HepG2 (cell line): ENCODE results near the gene CCDC121. TPM values are rescaled to one million over a fixed set of nuclear protein-coding genes. Genes with fewer than 3 reads are reported as not detected.

Experiments used
- ARNT2 ChIP-seq: sonication (generic); formaldehyde crosslinking; IDR thresholded peaks from 2 replicates; pipeline ENCODE4 v1.8.0; 2022; ENCODE audit warnings: mild to moderate bottlenecking, low read depth, missing genetic modification reagents, moderate library complexity
- EP300 ChIP-seq, 3 experiments: sonication (generic) in 1 of 3; formaldehyde crosslinking in 1 of 3; IDR thresholded peaks; 2 replicates each; pipeline versions ENCODE4 v1.5.1 to v1.6.1; 2011 to 2020; ENCODE audit warnings: low read depth in 2 of 3, low read length in 2 of 3, borderline replicate concordance in 1 of 3, improper control_type of control experiment in 1 of 3, mild to moderate bottlenecking in 1 of 3, missing genetic modification reagents in 1 of 3, moderate library complexity in 1 of 3
- FOXC1 ChIP-seq: sonication (generic); formaldehyde crosslinking; IDR thresholded peaks from 2 replicates; pipeline ENCODE4 v1.8.0; 2022; ENCODE audit warnings: mild to moderate bottlenecking, missing genetic modification reagents, borderline replicate concordance
- HIC2 ChIP-seq: sonication (generic); formaldehyde crosslinking; IDR thresholded peaks from 2 replicates; pipeline ENCODE4 v1.9.0; 2022; ENCODE audit warnings: low read depth, missing genetic modification reagents
- MYNN ChIP-seq: sonication (generic); formaldehyde crosslinking; IDR thresholded peaks from 2 replicates; pipeline ENCODE4 v1.4.0; 2020; ENCODE audit warnings: mild to moderate bottlenecking, low read depth, missing genetic modification reagents
- THAP11 ChIP-seq: IDR thresholded peaks from 2 replicates; pipeline ENCODE4 v1.6.1; 2016; ENCODE audit warnings: missing biosample characterization, missing genetic modification reagents
- ZBTB49 ChIP-seq: sonication (generic); formaldehyde crosslinking; IDR thresholded peaks from 2 replicates; pipeline ENCODE4 v1.4.0; 2020; ENCODE audit warnings: missing genetic modification reagents, borderline replicate concordance
- ZNF205 ChIP-seq: IDR thresholded peaks from 2 replicates; pipeline ENCODE4 v1.6.1; 2018; ENCODE audit warnings: missing biosample characterization, missing genetic modification reagents
- ZNF687 ChIP-seq: sonication (generic); formaldehyde crosslinking; IDR thresholded peaks from 2 replicates; pipeline ENCODE4 v1.5.1; 2020; ENCODE audit warnings: mild to moderate bottlenecking, missing genetic modification reagents, moderate library complexity
- ZSCAN30 ChIP-seq: sonication (generic); formaldehyde crosslinking; IDR thresholded peaks from 2 replicates; pipeline ENCODE4 v1.5.0; 2020; ENCODE audit warnings: mild to moderate bottlenecking, missing genetic modification reagents
- polyA plus RNA-seq, 8 experiments: library from polyadenylated mRNA; depleted of rRNA in 3 of 8; stranded (reverse) in 7 of 8; unstranded in 1 of 8; fragments of >200 nt; fragmentation: Illumina TruSeq in 4 of 8; extraction: Trizol in 4 of 8; gene quantifications; 2 replicates each; pipeline versions ENCODE4 v1.2.1 to v1.2.3, GENCODE V29; 2011 to 2016; ENCODE audit warnings: low read depth in 4 of 8, missing spikeins in 1 of 8, mixed read lengths in 1 of 8; ENCODE audit not compliant: insufficient read depth in 1 of 8
- total RNA-seq, 5 experiments: library from RNA; depleted of rRNA; stranded (reverse); fragments of >200 nt; fragmentation: Illumina TruSeq; extraction: Trizol; gene quantifications; 2 replicates each; pipeline ENCODE4 v1.2.3, GENCODE V29; 2016; ENCODE audit warnings: low read depth in 1 of 5
- TF ChIP-seq, protein P1 (sequence below): sonication (generic); formaldehyde crosslinking; IDR thresholded peaks from 2 replicates; pipeline ENCODE4 v1.5.0; 2020; ENCODE audit warnings: missing genetic modification reagents
- TF ChIP-seq, protein P2 (sequence below): sonication (generic); formaldehyde crosslinking; IDR thresholded peaks from 2 replicates; pipeline ENCODE4 v1.4.0; 2020; ENCODE audit warnings: low read depth, missing genetic modification reagents

The CCDC121 gene
- total and polyA plus RNA-seq, 2 of the 13 experiments (the other 11 are each of a cell fraction or from before 2014, with no cell fraction given) = 1.9 to 3.0 TPM

DNA sequence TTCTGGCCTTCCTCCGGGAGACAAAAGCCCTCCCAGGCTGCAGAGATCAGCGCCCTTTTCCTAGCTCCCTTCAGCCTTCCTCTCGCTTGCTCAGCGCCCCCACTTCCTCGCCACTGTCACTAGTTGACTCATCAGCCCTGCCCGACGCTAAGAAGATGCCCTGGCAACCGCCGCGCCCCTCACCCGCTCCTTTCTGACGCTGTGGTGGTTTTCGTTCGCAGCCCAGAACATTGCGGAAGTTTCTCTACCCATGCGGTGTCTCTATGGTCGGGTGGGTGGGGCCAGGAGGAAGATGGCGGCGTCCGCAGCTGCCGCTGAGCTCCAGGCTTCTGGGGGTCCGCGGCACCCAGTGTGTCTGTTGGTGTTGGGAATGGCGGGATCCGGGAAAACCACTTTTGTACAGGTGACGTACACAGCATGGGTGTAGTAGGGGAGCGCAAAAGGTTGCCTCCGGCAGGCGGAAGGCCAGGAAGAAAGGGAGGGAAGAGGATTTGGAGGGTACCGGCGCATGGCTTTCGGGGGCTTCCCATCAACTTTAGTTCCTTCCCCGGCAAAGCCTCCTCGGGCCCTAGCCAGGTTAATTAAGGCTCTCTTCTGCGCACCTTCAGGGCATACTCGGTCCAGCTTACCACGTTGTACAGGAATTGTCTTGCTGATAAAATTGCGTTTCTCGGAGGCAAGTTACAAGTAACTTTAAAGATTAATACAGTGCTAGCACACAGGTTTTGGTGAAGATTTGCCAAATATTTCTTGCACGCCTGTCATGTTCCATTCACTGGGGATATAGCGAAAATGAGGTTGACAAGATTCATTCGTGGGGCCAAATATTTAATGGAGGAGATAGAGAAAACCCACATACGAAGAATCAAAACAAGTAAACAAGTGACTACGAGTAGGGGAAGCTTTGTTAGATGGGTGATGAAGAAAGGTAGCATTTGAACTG lies at the start of gene CCDC121, which contains the start of gene GPN1 (continued):
- TF ChIP-seq EP300 (IDR thresholded peaks at IDR 0.05; ENCODE audit: low read depth in 2 of 2, low read length in 2 of 2) (peak in 1 of 2 experiments; percentile 37; a peak in 1 of 4 replicates), EP300 (CRISPR knock-in tag; IDR thresholded peaks at IDR 0.05; ENCODE audit: borderline replicate concordance) (no peak; the same call in 1 of the 2 replicates), ZNF687 (CRISPR knock-in tag) (peak; percentile 95), FOXC1 (CRISPR knock-in tag) (no peak; the same call in 1 of the 2 replicates), ZBTB49 (CRISPR knock-in tag) (no peak), MYNN (CRISPR knock-in tag) (no peak), THAP11 (CRISPR knock-in tag) (peak; percentile 90), ARNT2 (CRISPR knock-in tag) (peak; percentile 62), ZNF205 (CRISPR knock-in tag) (no peak), HIC2 (CRISPR knock-in tag) (peak; percentile 66), ZSCAN30 (CRISPR knock-in tag) (peak; percentile 82; the same call in 1 of the 2 replicates)
- TF ChIP-seq, protein P1, sequence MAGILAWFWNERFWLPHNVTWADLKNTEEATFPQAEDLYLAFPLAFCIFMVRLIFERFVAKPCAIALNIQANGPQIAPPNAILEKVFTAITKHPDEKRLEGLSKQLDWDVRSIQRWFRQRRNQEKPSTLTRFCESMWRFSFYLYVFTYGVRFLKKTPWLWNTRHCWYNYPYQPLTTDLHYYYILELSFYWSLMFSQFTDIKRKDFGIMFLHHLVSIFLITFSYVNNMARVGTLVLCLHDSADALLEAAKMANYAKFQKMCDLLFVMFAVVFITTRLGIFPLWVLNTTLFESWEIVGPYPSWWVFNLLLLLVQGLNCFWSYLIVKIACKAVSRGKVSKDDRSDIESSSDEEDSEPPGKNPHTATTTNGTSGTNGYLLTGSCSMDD (CRISPR knock-in tag) = no peak
- TF ChIP-seq, protein P2, sequence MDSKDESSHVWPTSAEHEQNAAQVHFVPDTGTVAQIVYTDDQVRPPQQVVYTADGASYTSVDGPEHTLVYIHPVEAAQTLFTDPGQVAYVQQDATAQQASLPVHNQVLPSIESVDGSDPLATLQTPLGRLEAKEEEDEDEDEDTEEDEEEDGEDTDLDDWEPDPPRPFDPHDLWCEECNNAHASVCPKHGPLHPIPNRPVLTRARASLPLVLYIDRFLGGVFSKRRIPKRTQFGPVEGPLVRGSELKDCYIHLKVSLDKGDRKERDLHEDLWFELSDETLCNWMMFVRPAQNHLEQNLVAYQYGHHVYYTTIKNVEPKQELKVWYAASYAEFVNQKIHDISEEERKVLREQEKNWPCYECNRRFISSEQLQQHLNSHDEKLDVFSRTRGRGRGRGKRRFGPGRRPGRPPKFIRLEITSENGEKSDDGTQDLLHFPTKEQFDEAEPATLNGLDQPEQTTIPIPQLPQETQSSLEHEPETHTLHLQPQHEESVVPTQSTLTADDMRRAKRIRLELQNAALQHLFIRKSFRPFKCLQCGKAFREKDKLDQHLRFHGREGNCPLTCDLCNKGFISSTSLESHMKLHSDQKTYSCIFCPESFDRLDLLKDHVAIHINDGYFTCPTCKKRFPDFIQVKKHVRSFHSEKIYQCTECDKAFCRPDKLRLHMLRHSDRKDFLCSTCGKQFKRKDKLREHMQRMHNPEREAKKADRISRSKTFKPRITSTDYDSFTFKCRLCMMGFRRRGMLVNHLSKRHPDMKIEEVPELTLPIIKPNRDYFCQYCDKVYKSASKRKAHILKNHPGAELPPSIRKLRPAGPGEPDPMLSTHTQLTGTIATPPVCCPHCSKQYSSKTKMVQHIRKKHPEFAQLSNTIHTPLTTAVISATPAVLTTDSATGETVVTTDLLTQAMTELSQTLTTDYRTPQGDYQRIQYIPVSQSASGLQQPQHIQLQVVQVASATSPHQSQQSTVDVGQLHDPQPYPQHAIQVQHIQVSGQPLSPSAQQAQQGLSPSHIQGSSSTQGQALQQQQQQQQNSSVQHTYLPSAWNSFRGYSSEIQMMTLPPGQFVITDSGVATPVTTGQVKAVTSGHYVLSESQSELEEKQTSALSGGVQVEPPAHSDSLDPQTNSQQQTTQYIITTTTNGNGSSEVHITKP = no peak
